RWPE1 (cell line): ENCODE results near the gene AFM.

Experiments
- CTCF ChIA-PET: fragments of 350-600 bp; sonication (Branson Sonifier 250); formaldehyde crosslinking; extraction: SDS; loops from one replicate; lab custom pipeline; 2021; lab: Yijun Ruan, JAX
- POLR2A ChIA-PET: fragments of 400-600 bp; formaldehyde crosslinking; extraction: SDS; loops from one replicate; lab custom pipeline; 2020; ENCODE audit warnings: antibody characterized with exemption; ENCODE audit not compliant: low non-redundant PET; lab: Yijun Ruan, JAX
- DNase-seq: peaks from one replicate; pipeline ENCODE4 v3.0.0; 2012; ENCODE audit warnings: low spot score
- H3K27ac ChIP-seq: fragments of 450-650 bp; 2 replicates; pipeline ENCODE4 v1.5.1; 2017
- TF ChIP-seq, protein P1 (sequence below): fragments of 450-650 bp; conservative IDR thresholded peaks from 2 replicates; pipeline ENCODE4 v1.5.1; 2017; ENCODE audit warnings: low read depth, mild to moderate bottlenecking

Gene AFM

DNA sequence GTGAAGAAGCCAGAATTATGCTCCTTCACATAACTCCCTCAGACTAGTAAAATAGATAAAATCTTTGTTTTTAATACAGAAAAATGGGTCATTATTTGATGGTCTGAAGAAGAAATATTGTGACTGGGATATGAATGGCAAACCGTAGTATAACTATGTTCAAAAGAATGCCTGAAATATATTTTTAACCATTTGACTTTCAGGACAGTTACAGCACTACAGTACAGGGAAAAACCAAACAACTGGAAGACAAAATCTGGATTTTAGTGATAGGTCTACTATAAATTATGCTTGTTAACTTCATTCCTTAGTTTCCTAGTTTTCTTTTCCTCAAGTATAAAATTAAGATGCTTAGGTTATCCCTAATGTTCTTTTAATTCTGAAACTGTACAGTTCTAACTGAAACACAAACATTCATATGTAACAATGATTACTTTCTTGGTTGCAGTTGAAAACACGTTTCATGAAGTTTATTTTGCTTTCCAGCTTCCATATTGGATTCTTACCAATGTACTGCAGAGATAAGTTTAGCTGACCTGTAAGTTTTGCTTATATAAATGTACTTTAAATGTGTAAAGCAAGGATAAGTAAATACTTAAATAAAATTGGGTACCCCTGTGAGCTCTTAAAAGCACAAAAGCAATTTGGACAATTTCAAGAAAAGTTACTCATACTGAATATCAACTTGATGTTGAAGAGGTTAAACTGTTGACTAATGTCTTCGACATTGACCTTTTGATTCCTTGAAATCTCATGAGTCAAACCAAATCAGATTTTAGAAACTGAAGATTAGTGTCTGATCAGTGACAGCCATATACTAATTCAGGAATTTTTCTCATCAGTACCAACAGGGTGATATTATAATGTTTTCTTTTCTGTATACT, 44.6 kb upstream of the AFM start:
- CTCF ChIA-PET = interaction anchor here (0.6 to 0.7 kb wide), 2 partner anchors 43 to 126 kb away, joined by 3 read pairs; no protein-coding TSS in a partner anchor
- POLR2A ChIA-PET = no interaction called here
- no peak for DNase-seq
- TF ChIP-seq, protein P1, sequence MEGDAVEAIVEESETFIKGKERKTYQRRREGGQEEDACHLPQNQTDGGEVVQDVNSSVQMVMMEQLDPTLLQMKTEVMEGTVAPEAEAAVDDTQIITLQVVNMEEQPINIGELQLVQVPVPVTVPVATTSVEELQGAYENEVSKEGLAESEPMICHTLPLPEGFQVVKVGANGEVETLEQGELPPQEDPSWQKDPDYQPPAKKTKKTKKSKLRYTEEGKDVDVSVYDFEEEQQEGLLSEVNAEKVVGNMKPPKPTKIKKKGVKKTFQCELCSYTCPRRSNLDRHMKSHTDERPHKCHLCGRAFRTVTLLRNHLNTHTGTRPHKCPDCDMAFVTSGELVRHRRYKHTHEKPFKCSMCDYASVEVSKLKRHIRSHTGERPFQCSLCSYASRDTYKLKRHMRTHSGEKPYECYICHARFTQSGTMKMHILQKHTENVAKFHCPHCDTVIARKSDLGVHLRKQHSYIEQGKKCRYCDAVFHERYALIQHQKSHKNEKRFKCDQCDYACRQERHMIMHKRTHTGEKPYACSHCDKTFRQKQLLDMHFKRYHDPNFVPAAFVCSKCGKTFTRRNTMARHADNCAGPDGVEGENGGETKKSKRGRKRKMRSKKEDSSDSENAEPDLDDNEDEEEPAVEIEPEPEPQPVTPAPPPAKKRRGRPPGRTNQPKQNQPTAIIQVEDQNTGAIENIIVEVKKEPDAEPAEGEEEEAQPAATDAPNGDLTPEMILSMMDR = no peak
- no peak overlapping the region for H3K27ac ChIP-seq

DNA sequence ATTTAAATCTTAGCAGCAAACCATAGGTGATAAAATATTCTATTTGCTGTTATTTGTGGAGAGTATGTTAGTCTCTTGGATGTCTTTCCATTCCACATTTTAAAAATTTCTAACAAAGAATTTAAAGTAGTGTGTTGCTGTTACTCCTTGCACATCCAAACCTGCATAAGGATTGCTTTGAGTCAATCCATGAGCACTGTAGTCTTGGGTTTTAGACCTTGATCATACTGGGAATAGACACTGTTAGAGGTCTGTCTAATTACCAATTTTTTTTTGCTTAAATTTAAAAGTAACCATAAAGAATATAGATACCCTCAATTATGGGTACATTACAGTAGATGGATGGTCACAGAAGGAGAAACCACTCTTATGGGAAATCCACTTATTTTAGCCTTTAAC, 44.0 kb upstream of the AFM start:
- ChIA-PET CTCF (interaction anchor here (0.7 kb wide), 1 partner anchor 43 kb away, joined by 3 read pairs; no protein-coding TSS in a partner anchor), POLR2A (no interaction called here)
- TF ChIP-seq, protein P1 = no peak
- no peak overlapping the region for H3K27ac ChIP-seq
- no peak for DNase-seq

DNA sequence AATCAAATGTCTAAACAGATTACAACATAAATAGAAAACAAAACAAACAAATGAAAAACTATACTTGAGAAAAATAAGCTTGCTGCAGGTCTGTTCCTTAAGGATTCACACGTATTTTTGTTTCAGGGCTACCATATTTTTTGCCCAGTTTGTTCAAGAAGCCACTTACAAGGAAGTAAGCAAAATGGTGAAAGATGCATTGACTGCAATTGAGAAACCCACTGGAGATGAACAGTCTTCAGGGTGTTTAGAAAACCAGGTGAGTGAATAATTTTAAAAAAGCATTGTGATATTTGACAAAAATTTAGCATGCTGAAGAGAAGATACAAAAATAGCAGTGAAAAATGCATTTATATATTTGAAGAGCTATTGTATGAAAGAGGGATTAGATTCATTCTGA, 43.5 kb upstream of the AFM start:
- no peak for DNase-seq
- CTCF ChIA-PET = interaction anchor here (0.6 to 1.2 kb wide), 3 partner anchors 19 to 111 kb away, joined by 3 to 4 read pairs (median 4); no protein-coding TSS in a partner anchor
- H3K27ac ChIP-seq = no peak overlapping the region
- POLR2A ChIA-PET = no interaction called here
- TF ChIP-seq, protein P1 = no peak

DNA sequence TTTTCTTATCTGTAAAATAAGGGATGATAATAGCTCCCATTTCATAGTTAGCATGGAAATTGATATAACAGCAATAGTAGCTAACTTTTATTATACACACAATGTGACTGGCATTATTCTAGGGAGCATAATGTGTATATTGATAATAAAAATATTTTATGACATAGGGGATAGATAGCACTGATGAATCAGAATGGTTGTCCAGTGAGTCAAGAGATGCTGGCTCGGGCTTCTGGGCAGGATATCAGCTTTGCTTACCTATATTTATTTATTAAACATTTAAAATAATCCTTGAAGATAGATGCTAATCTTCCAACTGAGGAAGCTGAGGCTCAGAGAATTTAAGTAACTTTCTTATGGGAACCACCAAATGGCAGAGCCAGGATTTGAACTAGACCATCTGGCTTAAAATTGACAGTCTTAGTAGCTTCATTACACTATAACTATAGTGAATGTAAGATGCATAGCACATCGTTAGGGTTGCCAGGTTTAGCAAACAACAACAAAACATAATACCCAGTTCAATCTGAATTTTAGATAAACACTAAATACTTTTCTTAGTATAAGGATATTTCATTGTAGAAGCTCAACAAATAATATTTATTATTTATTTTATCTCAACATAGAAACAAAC, 42.8 kb upstream of the AFM start:
- DNase-seq = no peak
- TF ChIP-seq, protein P1 = no peak
- ChIA-PET POLR2A (no interaction called here), CTCF (interaction anchor here (0.6 to 1.2 kb wide), 3 partner anchors 20 to 110 kb away, joined by 3 to 4 read pairs (median 4); no protein-coding TSS in a partner anchor)
- no peak overlapping the region for H3K27ac ChIP-seq

DNA sequence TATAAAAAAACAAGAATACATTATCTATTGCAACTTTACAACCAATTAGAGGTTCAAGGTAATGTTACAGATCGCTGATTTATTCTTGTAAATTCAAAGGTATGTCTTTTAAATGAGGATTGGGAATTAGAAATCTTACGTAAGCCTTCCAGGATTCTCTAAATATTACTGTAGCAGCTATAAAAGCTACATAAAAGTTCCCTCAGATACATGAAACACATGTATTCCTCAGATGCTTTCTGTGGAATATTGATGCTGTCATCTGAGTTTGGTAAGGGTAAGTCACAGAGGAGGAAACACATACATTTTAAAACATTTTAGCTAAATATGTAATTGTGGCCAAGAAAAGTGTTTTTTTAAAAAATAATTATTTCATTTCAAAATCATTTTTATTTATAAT, 42.1 kb upstream of the AFM start:
- TF ChIP-seq, protein P1 = no peak
- no peak overlapping the region for H3K27ac ChIP-seq
- ChIA-PET CTCF (interaction anchor here (1.2 kb wide), 1 partner anchor 21 kb away, joined by 4 read pairs; no protein-coding TSS in a partner anchor), POLR2A (no interaction called here)
- no peak for DNase-seq

DNA sequence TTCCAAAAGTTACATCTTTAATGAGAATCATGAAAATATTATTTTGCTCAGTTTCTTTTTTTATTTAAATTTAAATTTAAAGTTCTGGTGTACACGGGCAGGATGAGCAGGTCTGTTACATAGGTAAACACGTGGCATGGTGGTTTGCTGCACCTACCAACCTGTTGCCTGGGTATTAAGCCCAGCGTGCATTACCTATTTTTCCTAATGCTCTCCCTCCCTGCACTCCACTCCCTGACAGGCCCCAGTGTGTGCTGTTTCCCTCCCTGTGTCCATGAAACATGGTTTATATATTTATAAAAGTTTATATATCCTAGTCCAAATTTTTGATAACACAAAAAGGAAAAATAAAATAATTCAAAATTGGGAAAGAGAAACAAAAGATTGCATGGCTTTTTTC, 41.6 kb upstream of the AFM start:
- ChIA-PET CTCF (no interaction called here), POLR2A (no interaction called here)
- DNase-seq = no peak
- no peak overlapping the region for H3K27ac ChIP-seq
- TF ChIP-seq, protein P1 = no peak
